ENCODE results near the gene THTPA. TPM values are rescaled to one million over a fixed set of nuclear protein-coding genes. Genes with fewer than 3 reads are reported as not detected.

THTPA gene
- polyA plus RNA-seq, 3 donors: 15.3 to 18.2 (median 17.0) TPM

DNA sequence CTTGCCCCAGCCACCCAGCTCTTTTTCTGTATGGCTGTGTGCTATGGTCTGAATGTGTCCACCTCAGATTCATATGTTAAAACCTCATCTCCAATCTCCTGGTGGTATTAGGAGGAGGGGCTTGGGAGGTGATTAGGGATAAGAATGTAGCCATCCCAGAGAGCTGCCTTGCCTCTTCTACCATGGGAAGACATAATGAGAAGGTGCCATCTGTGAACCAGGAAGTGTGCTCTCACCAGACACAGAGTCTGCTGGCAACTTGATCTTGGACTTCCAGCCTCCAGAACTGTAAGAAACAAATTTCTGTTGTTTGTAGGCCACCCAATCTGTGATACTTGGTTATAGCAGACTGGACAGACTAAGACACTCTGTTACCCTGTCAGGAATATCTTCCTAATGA lies 45.4 kb downstream of the THTPA start:
- H3K4me1 Mint-ChIP-seq: no peaks in the 10 kb centered on the region
- DNase-seq: no peak
- H3K27me3 ChIP-seq (ENCODE audit: control insufficient read depth in 2 of 2, insufficient read depth in 2 of 2, low read length in 2 of 2): no peaks in the 10 kb centered on the region
- no peaks in the 10 kb centered on the region for H3K36me3 ChIP-seq (replicated peaks in 1 of 2; ENCODE audit: control insufficient read depth in 1 of 2, insufficient read depth in 2 of 2, low read length in 2 of 2)
- H3K27me3 Mint-ChIP-seq (ENCODE audit: low read depth in 3 of 3): peaks cover 1 to 5% (median 2%) of the 10 kb centered on the region in 3 donors
- H4K20me1 ChIP-seq (ENCODE audit: insufficient read depth, low read length): no peaks in the 10 kb centered on the region
- H3K36me3 Mint-ChIP-seq: no peaks in the 10 kb centered on the region
- H3K9ac ChIP-seq (ENCODE audit: insufficient read depth, low read length, poor library complexity, severe bottlenecking): no peak overlapping the region
- no peak overlapping the region for H3K4me3 ChIP-seq (replicated peaks in 1 of 3; ENCODE audit: low read depth in 2 of 3, low read length in 3 of 3)
- no peak overlapping the region for H3K27ac Mint-ChIP-seq
- H3K9me3 Mint-ChIP-seq: peaks cover 0 to 9% (median 0%) of the 10 kb centered on the region in 7 donors
- TF ChIP-seq, protein P1, sequence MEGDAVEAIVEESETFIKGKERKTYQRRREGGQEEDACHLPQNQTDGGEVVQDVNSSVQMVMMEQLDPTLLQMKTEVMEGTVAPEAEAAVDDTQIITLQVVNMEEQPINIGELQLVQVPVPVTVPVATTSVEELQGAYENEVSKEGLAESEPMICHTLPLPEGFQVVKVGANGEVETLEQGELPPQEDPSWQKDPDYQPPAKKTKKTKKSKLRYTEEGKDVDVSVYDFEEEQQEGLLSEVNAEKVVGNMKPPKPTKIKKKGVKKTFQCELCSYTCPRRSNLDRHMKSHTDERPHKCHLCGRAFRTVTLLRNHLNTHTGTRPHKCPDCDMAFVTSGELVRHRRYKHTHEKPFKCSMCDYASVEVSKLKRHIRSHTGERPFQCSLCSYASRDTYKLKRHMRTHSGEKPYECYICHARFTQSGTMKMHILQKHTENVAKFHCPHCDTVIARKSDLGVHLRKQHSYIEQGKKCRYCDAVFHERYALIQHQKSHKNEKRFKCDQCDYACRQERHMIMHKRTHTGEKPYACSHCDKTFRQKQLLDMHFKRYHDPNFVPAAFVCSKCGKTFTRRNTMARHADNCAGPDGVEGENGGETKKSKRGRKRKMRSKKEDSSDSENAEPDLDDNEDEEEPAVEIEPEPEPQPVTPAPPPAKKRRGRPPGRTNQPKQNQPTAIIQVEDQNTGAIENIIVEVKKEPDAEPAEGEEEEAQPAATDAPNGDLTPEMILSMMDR (IDR thresholded peaks at IDR 0.05): no peak
- H3K4me2 ChIP-seq (replicated peaks; ENCODE audit: extremely low read depth, low read length, poor library complexity, severe bottlenecking): no peak overlapping the region
- no peak overlapping the region for H2AFZ ChIP-seq (ENCODE audit: insufficient read depth, low read depth, low read length, poor library complexity, severe bottlenecking)
- H3K4me1 ChIP-seq (ENCODE audit: control insufficient read depth in 1 of 2, insufficient read depth in 2 of 2, low read length in 2 of 2): no peaks in the 10 kb centered on the region
- no peaks in the 10 kb centered on the region for H3K9me3 ChIP-seq (replicated peaks in 1 of 2; ENCODE audit: control insufficient read depth in 1 of 2, insufficient read depth in 1 of 2, low read length in 2 of 2)
- H3K4me3 Mint-ChIP-seq: no peak overlapping the region
- no peak overlapping the region for H3K27ac ChIP-seq (ENCODE audit: low read depth in 1 of 2, low read length in 2 of 2)
- no peaks in the 10 kb centered on the region for H3K79me2 ChIP-seq (ENCODE audit: insufficient read depth, low read length)
- intact Hi-C loops (cut with micrococcal nuclease): no loop called here

DNA sequence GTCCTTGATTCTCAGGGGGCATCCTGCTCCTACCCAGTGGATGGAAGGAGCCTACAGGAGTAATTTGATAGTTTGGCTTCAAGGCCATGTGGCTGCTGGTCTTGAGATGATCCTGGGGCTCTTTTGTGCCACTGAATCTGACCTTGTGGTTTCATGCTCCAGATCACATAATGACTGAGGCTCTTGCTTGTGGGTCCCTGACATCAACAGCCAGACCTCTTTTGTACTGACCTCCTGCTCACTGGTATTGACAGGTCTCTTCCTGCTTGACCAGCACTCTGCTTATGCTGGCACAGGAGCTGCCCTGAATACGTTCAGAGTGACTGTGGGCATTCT lies 45.7 kb downstream of the THTPA start:
- H3K4me3 ChIP-seq (replicated peaks in 1 of 3; ENCODE audit: low read depth in 2 of 3, low read length in 3 of 3): no peak overlapping the region
- no peaks in the 10 kb centered on the region for H3K36me3 Mint-ChIP-seq
- H3K9ac ChIP-seq (ENCODE audit: insufficient read depth, low read length, poor library complexity, severe bottlenecking): no peak overlapping the region
- H3K27me3 Mint-ChIP-seq (ENCODE audit: low read depth in 3 of 3): peaks cover 1 to 5% (median 2%) of the 10 kb centered on the region in 3 donors
- H3K4me1 Mint-ChIP-seq: no peaks in the 10 kb centered on the region
- H3K4me3 Mint-ChIP-seq: no peak overlapping the region
- no peak overlapping the region for H3K27ac Mint-ChIP-seq
- no peak overlapping the region for H3K27ac ChIP-seq (ENCODE audit: low read depth in 1 of 2, low read length in 2 of 2)
- TF ChIP-seq, protein P1 (IDR thresholded peaks at IDR 0.05): no peak
- H3K36me3 ChIP-seq (replicated peaks in 1 of 2; ENCODE audit: control insufficient read depth in 1 of 2, insufficient read depth in 2 of 2, low read length in 2 of 2): no peaks in the 10 kb centered on the region
- H3K9me3 ChIP-seq (replicated peaks in 1 of 2; ENCODE audit: control insufficient read depth in 1 of 2, insufficient read depth in 1 of 2, low read length in 2 of 2): no peaks in the 10 kb centered on the region
- peaks cover 0 to 9% (median 0%) of the 10 kb centered on the region in 7 donors for H3K9me3 Mint-ChIP-seq
- no peaks in the 10 kb centered on the region for H3K27me3 ChIP-seq (ENCODE audit: control insufficient read depth in 2 of 2, insufficient read depth in 2 of 2, low read length in 2 of 2)
- WGBS (ENCODE audit: insufficient coverage): 80% methylated on average over 1 of the region's 1 CpG
- H3K4me1 ChIP-seq (ENCODE audit: control insufficient read depth in 1 of 2, insufficient read depth in 2 of 2, low read length in 2 of 2): no peaks in the 10 kb centered on the region
- no peaks in the 10 kb centered on the region for H4K20me1 ChIP-seq (ENCODE audit: insufficient read depth, low read length)
- DNase-seq: no peak
- H3K79me2 ChIP-seq (ENCODE audit: insufficient read depth, low read length): no peaks in the 10 kb centered on the region
- H2AFZ ChIP-seq (ENCODE audit: insufficient read depth, low read depth, low read length, poor library complexity, severe bottlenecking): no peak overlapping the region
- H3K4me2 ChIP-seq (replicated peaks; ENCODE audit: extremely low read depth, low read length, poor library complexity, severe bottlenecking): no peak overlapping the region
- intact Hi-C loops (cut with micrococcal nuclease): no loop called here
